Neuron (in vitro differentiated cells): Measurements from ENCODE around the gene UNC5B.

Experiments used
- H2AFZ ChIP-seq: one replicate; pipeline ENCODE4 v1.6.1; 2013; ENCODE audit warnings: low read depth, mild to moderate bottlenecking, inconsistent platforms, low read length, moderate library complexity
- H3K27me3 ChIP-seq: one replicate; pipeline ENCODE4 v1.6.1; 2013; ENCODE audit warnings: low read length; ENCODE audit not compliant: insufficient read depth
- H3K36me3 ChIP-seq: one replicate; pipeline ENCODE4 v1.6.1; 2013; ENCODE audit warnings: low read length; ENCODE audit not compliant: insufficient read depth
- H3K4me1 ChIP-seq: one replicate; pipeline ENCODE4 v1.6.1; 2013; ENCODE audit warnings: low read length; ENCODE audit not compliant: insufficient read depth
- H3K4me3 ChIP-seq: 2 replicates; pipeline ENCODE4 v1.5.1; 2013; ENCODE audit warnings: mild to moderate bottlenecking, low read length, moderate library complexity
- H3K9me3 ChIP-seq: one replicate; pipeline ENCODE4 v1.6.1; 2013; ENCODE audit warnings: low read length

The UNC5B gene

GRCh38 chr10:71312811-71313789, 100.7 kb downstream of the UNC5B start:
- H2AFZ ChIP-seq, result no peak overlapping the region
- no peaks in the 10 kb centered on the region for H3K4me1 ChIP-seq
- H3K36me3 ChIP-seq, result no peaks in the 10 kb centered on the region
- peaks cover 10% of the 10 kb centered on the region for H3K27me3 ChIP-seq
- no peak overlapping the region for H3K4me3 ChIP-seq
- H3K9me3 ChIP-seq, result no peaks in the 10 kb centered on the region

DNA sequence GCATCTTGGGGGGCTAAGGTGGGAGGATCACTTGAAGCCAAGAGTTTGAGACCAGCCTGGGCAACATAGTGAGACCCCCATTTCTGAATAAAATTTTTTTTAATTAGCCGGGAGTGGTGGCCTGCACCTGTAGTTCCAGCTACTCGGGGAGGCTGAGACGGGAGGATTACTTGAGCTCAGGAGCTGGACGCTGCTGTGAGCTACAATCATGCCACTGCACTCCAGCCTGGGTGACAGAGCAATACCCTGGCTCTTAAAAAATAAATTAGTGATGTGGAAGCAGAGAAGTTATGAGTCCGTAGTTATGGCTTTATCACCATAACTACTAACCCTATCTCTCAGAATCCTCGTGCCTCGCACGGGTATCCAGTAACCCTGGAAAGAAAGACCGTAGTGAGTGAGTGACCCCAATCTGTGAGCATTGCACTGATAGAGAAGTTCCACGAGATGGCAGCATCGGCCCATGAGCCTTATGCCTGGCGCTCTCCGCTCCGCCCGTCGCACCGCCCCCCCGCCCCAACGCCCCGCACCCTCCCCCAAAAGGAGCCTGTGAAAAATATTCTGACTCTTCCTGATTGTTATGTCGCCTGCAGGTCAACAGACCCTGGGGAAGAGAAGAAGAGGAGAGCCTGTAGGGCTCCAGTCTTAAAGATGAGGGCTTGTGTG, 101.8 kb downstream of the UNC5B start:
- no peaks in the 10 kb centered on the region for H3K9me3 ChIP-seq
- H3K36me3 ChIP-seq, result no peaks in the 10 kb centered on the region
- H2AFZ ChIP-seq, result no peak overlapping the region
- no peak overlapping the region for H3K4me3 ChIP-seq
- H3K27me3 ChIP-seq, result peaks cover 10% of the 10 kb centered on the region
- H3K4me1 ChIP-seq, result no peaks in the 10 kb centered on the region

DNA sequence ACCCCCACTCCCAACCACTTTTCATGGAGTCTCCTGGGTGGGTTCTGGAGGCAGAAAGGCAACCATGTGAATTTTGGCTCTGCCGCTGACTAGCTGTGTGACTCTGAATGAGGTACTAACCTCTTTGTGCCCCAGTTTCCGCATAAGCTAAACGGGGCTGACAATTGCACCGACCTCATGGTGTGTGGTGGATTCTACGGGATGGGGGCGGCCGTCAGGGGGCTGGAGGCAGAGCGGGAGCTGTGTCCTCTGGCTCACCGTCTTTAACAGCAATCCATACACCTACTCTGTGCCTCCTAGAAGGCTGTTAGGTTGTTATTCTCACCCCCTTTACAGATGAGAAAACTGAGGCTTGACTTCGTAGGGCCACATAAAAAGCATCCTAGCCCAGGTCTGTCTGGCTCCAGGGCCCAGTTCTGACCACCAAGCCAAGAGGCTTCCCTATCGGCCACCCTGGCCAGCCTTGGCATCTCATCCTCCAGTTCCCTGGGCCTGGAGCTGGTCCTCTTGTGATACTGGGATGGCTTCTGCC, 102.4 kb downstream of the UNC5B start:
- Histone ChIP-seq H3K4me3 (no peak overlapping the region), H3K27me3 (peaks cover 10% of the 10 kb centered on the region), H3K36me3 (no peaks in the 10 kb centered on the region), H2AFZ (no peak overlapping the region), H3K9me3 (no peaks in the 10 kb centered on the region), H3K4me1 (peaks cover 2% of the 10 kb centered on the region)

DNA sequence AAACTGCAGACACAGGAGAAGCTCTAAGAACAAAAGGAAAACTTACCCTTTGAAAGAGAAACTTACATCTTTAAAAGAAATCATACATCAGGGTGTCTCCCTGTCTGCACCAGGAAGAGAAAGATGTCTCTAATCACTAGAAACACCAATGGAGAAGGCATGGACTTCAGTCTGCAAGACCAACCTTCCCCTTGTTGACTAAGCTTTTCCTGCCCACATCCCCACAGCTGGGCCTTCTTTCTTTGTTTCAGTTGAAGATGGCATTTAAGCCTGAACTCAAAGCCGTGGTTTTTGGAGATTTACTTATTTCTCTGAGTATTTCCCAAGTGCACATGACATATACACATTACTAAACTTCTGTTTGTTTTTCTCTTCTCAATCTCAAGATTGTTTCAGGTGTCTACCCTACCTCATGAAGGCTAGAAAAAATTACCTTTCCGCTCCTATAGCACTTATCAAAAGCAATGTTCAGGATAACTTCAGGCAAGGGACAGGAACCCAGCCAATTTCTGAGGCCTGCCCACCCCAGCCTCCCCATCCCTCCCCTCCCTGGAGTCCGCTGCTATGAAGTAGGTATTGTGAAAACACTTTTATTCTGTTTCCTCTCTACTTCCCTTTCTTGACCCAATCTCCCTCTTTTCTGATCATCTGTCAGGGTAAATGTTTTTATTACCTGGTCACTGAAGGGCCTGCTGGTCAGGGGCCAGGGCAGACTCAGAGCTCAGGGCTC, 103.9 kb downstream of the UNC5B start:
- H3K27me3 ChIP-seq, result peaks cover 8% of the 10 kb centered on the region
- H3K36me3 ChIP-seq, result no peaks in the 10 kb centered on the region
- H2AFZ ChIP-seq, result no peak overlapping the region
- H3K4me3 ChIP-seq, result no peak overlapping the region
- H3K9me3 ChIP-seq, result no peaks in the 10 kb centered on the region
- peaks cover 5% of the 10 kb centered on the region for H3K4me1 ChIP-seq

DNA sequence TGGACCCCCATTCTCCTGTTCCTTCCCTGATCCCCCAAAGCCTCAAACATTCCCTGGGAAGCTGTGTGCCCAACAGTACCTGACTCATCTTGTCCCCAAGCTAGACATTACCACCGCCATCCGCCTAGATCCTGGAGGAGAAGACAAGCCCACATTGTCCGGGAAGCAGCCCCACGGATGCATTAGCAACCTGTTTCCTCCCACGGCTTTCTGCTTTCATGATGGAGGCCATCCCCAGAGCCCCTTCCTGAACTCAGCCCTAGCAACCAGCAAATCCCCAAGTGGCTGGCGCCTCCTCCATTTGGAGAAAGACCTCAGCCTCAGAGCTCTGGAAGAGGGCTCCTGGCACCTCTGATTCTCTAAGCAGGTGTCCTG, 104.4 kb downstream of the UNC5B start:
- Histone ChIP-seq H3K4me1 (peaks cover 5% of the 10 kb centered on the region), H3K36me3 (no peaks in the 10 kb centered on the region), H2AFZ (no peak overlapping the region), H3K4me3 (no peak overlapping the region), H3K9me3 (no peaks in the 10 kb centered on the region), H3K27me3 (peaks cover 8% of the 10 kb centered on the region)

DNA sequence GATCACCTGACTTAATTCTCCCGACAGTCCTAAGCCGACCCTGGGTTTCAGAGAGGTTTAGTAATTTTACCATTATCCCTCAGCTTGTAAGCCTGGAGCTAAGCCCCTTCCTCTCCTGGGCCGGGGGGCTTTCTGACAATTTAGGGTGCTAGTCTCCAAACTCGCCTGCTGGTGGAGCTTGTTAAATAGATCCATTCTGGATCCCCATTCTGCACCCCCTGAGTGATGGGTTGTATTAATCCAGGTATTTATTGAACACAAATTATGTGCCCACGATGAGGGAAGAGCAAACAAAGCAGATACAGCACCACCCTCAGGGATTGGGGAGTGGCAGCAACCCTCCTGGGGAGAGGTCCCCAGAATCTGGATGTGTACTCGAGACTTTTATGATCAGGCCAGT, 105.4 kb downstream of the UNC5B start:
- Histone ChIP-seq H3K9me3 (no peaks in the 10 kb centered on the region), H3K36me3 (no peaks in the 10 kb centered on the region), H3K4me1 (peaks cover 5% of the 10 kb centered on the region), H3K4me3 (no peak overlapping the region), H2AFZ (no peak overlapping the region), H3K27me3 (peaks cover 8% of the 10 kb centered on the region)

DNA sequence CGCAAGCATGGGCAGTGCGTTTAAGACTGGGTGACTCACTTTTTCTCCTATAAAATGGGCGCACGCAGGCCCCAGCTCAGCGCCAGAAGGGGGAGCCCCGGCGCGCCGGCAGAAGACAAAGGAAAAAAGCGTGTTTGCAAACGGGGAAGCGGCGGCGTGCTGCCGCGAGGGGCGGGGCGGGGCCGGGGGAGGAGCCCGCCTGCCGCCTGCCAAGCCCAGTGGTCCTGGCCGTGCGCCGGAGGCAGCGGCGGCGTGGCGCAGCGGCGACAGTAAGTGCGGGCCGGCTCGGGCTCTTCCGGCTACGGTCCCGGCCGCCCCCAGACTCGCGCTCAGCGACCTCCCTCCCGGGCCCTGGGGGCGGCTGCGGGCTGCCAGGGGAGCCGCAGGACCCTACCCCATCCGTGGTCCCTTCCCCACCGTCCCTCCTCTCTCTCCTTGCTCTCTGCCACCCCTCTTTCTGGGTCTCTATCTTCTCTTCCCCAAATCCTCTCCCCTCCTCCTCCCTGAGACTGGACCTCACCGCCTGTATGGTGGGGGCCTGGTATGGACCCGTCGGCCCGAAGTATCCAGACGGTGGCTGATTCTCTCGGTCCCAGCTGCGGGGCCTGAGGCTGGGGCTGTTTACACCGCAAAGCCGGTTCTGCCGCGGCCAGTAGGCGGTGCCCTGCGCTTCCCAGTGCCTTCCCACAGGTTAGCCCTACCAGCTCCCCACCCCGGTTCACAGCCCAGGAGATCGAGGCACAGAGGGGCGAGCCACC, 106.9 kb downstream of the UNC5B start, which contains the start of gene SLC29A3:
Gene SLC29A3 (plus strand): TSS at position 218 of the 758 bp plus-strand sequence. CDS start 51 bp downstream, at position 269.
- no peaks in the 10 kb centered on the region for H3K9me3 ChIP-seq
- H3K27me3 ChIP-seq, result peaks cover 8% of the 10 kb centered on the region
- peak within 1 kb of the TSS; percentile 99 for H2AFZ ChIP-seq
- peaks cover 5% of the 10 kb centered on the region for H3K4me1 ChIP-seq
- peak within 1 kb of the TSS; percentile 77 for H3K4me3 ChIP-seq
- peaks cover 4% of the 10 kb centered on the region for H3K36me3 ChIP-seq

GRCh38 chr10:71319800-71320392, 107.5 kb downstream of the UNC5B start:
- H3K4me1 ChIP-seq, result peaks cover 5% of the 10 kb centered on the region
- peak overlapping the region; percentile 99 for H2AFZ ChIP-seq
- H3K4me3 ChIP-seq, result peak overlapping the region; percentile 77
- H3K36me3 ChIP-seq, result peaks cover 9% of the 10 kb centered on the region
- peaks cover 8% of the 10 kb centered on the region for H3K27me3 ChIP-seq
- no peaks in the 10 kb centered on the region for H3K9me3 ChIP-seq

DNA sequence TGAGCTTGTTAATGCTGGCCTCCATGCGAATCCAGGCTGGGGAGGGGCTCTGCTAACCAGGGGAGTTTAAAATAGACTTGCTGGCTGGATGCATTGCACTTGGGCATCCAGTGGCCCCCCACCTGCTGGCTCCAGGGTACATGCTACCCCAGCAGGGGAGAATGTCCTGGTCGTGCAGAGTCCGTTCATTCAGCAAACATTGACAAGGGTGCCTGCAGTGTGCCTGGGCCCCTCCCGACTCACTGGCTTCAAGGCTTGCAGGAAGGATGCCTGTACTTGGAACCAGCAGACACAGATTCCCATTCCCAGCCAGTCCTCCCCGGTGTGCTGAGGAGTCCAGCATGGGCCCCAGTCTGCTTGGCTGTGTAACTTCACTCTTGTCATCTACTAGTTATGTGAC, 108.2 kb downstream of the UNC5B start:
- H2AFZ ChIP-seq, result no peak overlapping the region
- peaks cover 13% of the 10 kb centered on the region for H3K36me3 ChIP-seq
- no peak overlapping the region for H3K4me3 ChIP-seq

GRCh38 chr10:71321386-71321785, 109.0 kb downstream of the UNC5B start:
- Histone ChIP-seq H3K9me3 (no peaks in the 10 kb centered on the region), H3K4me1 (peaks cover 5% of the 10 kb centered on the region), H3K27me3 (no peaks in the 10 kb centered on the region), H3K36me3 (peaks cover 13% of the 10 kb centered on the region), H2AFZ (no peak overlapping the region), H3K4me3 (no peak overlapping the region)

More for the DNA sequence above, 108.2 kb downstream of the UNC5B start:
- Histone ChIP-seq H3K27me3 (peaks cover 7% of the 10 kb centered on the region), H3K9me3 (no peaks in the 10 kb centered on the region), H3K4me1 (peaks cover 5% of the 10 kb centered on the region)

DNA sequence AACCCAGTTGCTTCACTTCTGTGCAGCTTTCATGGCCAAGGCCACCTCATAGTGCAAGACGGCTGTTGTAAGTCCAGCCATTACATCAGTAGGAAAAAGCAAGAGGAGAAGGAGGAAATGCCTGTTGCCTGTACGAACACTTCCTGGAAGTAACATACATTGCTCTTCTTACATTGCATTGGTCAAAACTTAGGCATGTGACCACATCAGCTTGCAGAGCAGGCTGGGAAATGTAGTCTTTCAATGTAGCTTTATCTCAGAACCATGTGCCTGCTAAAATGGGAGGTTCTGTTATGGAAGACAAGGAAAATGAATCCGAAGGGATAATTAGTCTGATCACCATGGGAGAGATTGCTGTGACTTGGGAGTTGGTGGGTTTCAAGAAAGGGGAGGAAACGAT, 111.0 kb downstream of the UNC5B start:
- no peak overlapping the region for H3K4me3 ChIP-seq
- no peak overlapping the region for H2AFZ ChIP-seq
- peaks cover 13% of the 10 kb centered on the region for H3K36me3 ChIP-seq
- H3K4me1 ChIP-seq, result peaks cover 5% of the 10 kb centered on the region
- H3K27me3 ChIP-seq, result no peaks in the 10 kb centered on the region
- H3K9me3 ChIP-seq, result no peaks in the 10 kb centered on the region

- Histone ChIP-seq H3K9me3 (no peaks in the 10 kb centered on the region), H3K36me3 (peaks cover 13% of the 10 kb centered on the region), H3K4me1 (peaks cover 3% of the 10 kb centered on the region), H3K4me3 (no peak overlapping the region), H2AFZ (no peak overlapping the region), H3K27me3 (no peaks in the 10 kb centered on the region)
Observed at GRCh38 chr10:71324743-71325142, 112.4 kb downstream of the UNC5B start.
